Measurements from ENCODE around the gene CAMK1D.

GRCh38 chr10:12679636-12680035 is 330.3 kb downstream of the CAMK1D start:
- no peak for TF ChIP-seq EP300 (IDR thresholded peaks at IDR 0.05)
- no peak for TF ChIP-seq POLR2AphosphoS5 (IDR thresholded peaks at IDR 0.05)
- TF ChIP-seq CTCF (IDR thresholded peaks at IDR 0.05): no peak

All from stomach (tissue), 4 donors.